ENCODE results near the gene PRRC2B. TPM values are rescaled to one million over a fixed set of nuclear protein-coding genes. Genes with fewer than 3 reads are reported as not detected.
A peak's percentile ranks its signal among the peaks of the same experiment; 100 is the strongest.
"Not testable (repeated sequence)": the region's sequence is repeated elsewhere in the genome, so short reads cannot be mapped to it uniquely, and the experiment has no call there.

The PRRC2B gene
- polyA plus RNA-seq, 1 donor: 133 TPM

- DNase-seq (ENCODE audit: low read depth): no peak
These were observed 92.0 kb downstream of the PRRC2B start for GRCh38 chr9:131485728-131486422.

DNA sequence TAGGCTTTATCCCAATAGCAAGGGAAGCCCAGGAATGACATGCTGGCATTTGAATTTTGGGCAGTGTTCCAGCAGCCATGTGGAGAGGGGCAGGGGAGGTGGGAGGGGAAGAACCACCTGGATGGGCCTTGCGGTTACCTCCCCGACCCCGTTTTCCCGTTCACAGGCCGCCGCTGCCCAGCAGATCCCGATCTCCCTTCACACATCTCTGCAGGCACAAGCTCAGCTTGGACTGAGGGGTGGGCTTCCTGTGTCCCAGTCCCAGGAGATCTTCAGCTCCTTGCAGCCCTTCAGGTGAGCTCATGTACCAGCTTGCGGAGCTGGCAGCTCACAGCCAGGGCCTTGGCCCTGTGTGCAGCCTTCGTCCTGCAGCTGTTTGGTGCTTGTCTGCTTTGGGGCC lies 93.1 kb downstream of the PRRC2B start:
- no peak for DNase-seq (ENCODE audit: low read depth)

DNA sequence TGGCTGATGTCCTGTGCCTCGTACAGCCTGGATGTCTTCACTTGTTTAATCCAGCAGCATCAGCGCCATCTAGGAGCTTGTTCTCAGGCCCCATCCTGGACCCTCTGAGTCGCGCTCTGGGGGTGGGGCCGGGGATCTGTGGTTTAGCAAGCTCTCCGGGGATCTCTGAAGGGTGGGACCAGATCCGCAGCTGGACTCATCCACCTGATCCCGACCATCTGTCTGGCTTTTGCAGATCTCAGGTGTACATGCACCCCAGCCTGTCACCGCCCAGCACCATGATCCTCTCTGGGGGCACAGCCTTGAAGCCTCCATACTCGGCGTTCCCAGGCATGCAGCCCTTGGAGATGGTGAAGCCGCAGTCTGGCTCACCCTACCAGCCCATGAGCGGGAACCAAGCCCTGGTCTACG lies 93.7 kb downstream of the PRRC2B start:
- no peak for DNase-seq (ENCODE audit: low read depth)

GRCh38 chr9:131490514-131490913 lies 96.6 kb downstream of the PRRC2B start:
- DNase-seq (ENCODE audit: low read depth): no peak

GRCh38 chr9:131491001-131491710 lies 97.3 kb downstream of the PRRC2B start:
- no peak for DNase-seq (ENCODE audit: low read depth)

DNA sequence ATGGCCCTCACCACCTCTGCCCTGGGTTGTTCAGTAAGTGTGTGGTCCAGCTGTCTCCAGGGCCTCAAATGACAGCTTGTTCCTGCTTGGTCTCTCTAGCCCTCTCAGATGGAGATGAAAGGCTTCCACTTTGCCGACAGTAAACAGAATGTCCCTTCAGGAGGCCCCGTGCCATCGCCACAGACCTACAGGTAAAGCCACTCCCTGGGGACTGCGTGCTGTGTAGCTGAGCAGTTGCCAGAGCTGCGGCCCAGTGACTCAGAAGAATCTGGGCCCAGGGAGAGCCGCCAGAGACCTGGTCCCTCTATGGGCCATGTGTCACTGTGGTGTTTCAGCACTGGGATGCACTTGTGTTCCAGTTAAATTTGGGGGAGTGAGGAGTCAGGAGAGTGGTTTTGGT lies 98.2 kb downstream of the PRRC2B start:
- DNase-seq (ENCODE audit: low read depth): no peak

DNA sequence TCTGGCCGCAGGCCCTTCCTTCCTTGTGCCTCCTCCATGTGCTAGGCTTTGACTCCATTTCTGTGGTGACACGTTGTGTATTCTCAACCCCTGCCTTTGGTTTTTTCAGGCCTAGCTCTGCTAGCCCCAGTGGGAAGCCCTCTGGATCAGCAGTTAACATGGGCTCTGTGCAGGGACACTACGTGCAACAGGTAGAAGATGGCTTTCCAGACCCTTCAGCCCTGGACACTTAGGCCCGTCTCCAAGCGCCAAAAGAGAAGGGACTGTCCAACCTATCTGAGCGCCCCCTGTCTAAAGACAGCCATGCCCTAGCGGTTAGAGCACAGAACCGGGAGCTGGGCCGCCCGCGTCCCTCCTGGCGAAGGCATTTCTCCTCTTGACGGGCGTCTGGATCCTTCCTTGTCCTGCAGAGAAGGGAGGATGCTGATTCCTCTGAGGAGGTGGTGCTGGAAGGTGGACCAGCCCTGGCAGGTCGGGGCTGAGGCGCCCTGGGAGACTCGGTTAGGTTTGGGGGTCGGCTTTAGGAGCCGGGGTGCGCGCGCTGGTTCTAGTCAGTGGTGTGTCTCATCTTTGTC lies 100.5 kb downstream of the PRRC2B start:
- no peak for DNase-seq (ENCODE audit: low read depth)

- no peak for DNase-seq (ENCODE audit: low read depth)
These were observed 101.9 kb downstream of the PRRC2B start for GRCh38 chr9:131495785-131496184.

- DNase-seq (ENCODE audit: low read depth): no peak
These were observed 103.0 kb downstream of the PRRC2B start for GRCh38 chr9:131496844-131497405.

GRCh38 chr9:131499254-131499767 lies 105.4 kb downstream of the PRRC2B start:
- DNase-seq (ENCODE audit: low read depth): no peak

DNA sequence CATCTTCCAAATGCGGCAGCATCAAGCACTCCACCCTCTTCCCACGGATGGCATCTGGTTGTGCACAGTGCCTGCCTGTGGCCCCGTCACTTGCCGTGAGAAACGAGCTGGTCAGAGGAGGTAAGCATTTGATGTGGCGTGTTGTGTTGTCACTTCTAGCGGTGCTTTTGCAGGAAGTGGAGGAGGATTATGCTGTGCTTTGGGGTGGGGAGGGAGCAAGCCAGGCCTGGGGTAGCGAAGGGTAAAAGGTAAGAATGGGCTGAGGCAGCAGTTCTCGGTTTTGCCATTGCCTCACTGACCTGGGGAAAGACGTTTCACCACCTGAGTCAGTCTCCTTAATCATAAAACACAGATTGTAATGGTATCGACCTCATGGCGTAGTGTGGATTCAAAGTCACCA lies 106.5 kb downstream of the PRRC2B start:
- no peak for DNase-seq (ENCODE audit: low read depth)

- no peak for DNase-seq (ENCODE audit: low read depth)
These were observed 107.2 kb downstream of the PRRC2B start for GRCh38 chr9:131500939-131501541.

DNA sequence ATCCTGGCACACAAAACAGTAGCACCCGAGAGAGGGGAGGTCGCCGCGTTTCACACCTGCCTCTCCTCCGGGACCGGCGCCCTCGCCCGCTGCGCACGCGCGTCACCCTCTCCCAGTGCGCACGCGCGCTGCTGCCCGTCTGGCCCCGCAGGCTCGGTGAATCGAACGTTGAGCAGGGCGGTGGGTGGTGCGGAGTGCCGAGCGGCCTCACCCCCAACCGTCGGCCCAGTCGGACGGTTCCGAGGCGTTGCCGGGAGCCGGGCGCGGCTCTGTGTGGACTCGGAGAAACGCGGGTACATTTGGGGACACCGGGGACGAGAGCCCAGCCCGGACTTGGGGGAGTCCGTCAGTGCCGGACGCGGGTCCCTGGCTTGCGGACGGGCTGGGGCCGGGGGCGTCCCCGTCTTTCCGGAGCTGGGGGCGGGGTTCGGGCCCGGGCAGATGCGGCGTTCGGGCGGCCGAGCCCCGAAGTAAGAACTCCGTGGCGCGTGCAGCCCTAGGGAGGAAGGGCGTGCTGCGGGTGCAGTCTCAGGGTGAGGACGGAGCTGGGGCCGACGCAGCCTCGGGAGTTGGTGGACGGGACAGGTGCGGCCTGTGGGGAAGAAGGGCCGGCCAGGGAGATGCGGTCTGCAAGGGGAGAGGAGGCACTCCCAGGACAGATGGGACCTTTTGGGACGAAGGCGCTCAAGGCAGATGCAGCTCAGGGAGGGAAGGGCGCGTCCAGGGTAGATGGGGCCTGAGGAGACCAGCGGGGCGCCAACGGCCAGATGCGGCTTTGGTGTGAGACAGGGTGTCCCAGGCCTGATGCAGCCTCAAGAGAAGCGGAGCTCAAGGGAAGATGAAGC lies 109.1 kb downstream of the PRRC2B start, which contains the start of gene POMT1:
TSS of gene POMT1 (plus strand) at position 138 of the 845 bp plus-strand sequence. CDS start 1,301 bp downstream, outside the sequence.
- DNase-seq (ENCODE audit: low read depth): peak; percentile 45

- no peak for DNase-seq (ENCODE audit: low read depth)
These were observed 110.0 kb downstream of the PRRC2B start for GRCh38 chr9:131503626-131504465.

DNA sequence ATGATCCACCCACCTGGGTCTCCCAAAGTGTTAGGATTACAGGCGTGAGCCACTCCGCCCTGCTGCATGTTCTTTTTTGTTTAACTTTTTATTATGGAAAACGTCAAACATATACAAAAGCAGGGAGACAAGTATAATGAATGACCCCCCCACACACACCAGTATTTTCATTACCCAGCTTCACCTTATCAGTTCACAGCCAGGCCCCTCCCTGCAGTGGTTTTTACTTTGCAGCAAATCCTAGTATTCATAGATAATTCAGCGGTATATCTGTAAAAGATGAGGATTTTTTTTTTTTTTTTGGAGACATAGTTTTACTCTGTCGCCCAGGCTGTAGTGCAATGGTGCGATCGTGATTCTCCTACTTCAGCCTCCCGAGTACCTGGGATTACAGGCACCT lies 111.1 kb downstream of the PRRC2B start:
- no peak for DNase-seq (ENCODE audit: low read depth)

GRCh38 chr9:131511416-131511815 lies 117.5 kb downstream of the PRRC2B start:
- no peak for DNase-seq (ENCODE audit: low read depth)

DNA sequence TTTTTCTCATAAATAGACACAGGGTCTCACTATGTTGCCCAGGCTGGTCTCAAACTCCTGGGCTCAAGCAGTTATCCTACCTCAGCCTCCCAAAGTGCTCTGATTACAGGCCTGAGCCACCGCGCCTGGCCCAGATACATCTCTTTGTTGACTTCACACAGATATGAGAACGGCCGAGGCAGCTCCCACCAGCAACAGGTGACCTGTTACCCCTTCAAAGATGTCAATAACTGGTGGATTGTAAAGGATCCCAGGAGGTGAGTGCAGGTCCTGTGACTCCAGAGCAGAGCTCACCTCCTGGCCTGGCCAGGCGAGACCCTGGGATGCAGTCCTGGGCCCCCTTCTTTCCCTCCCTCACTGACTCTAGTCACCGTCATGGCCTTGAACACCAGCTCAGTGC lies 118.0 kb downstream of the PRRC2B start:
- DNase-seq (ENCODE audit: low read depth): no peak

GRCh38 chr9:131513177-131513576 lies 119.3 kb downstream of the PRRC2B start:
- no peak for DNase-seq (ENCODE audit: low read depth)

DNA sequence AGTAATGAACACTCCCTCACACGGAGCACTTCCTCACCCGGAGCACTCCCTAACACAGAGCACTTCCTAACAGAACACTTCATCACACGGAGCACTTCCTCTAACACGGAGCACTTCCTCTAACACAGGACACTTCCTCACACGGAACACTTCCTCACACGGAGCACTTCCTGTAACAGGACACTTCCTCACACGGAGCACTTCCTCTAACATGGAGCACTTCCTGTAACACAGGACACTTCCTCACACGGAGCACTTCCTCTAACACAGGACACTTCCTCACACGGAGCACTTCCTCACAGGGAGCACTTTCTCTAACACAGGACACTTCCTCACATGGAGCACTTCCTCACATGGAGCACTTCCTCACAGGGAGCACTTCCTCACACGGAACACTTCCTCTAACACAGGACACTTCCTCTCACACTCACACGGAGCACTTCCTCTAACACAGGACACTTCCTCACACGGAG lies 121.7 kb downstream of the PRRC2B start:
- DNase-seq (ENCODE audit: low read depth): not testable (repeated sequence)

- DNase-seq (ENCODE audit: low read depth): no peak
These were observed 122.2 kb downstream of the PRRC2B start for GRCh38 chr9:131516100-131516499.
